Stimulated activated CD4-positive, alpha-beta T cell treated with anti-CD3 and anti-CD28 coated beads, TNF-alpha, amount 100 ng/mL, for 4 hours (primary cell): ENCODE results near the gene SIPA1L3.
"Not testable (repeated sequence)": the region's sequence is repeated elsewhere in the genome, so short reads cannot be mapped to it uniquely, and the experiment has no call there.

Source experiments
- DNase-seq, 3 experiments: peaks; one replicate each; pipeline ENCODE4 v3.0.0-alpha.2; 2020; ENCODE audit warnings: low read depth in 3 of 3

SIPA1L3 gene

GRCh38 chr19:38019396-38019724 lies 112.4 kb downstream of the SIPA1L3 start:
- DNase-seq, result no peak

- DNase-seq, result no peak
Observed at GRCh38 chr19:38020311-38020710, 113.3 kb downstream of the SIPA1L3 start.

- DNase-seq, result no peak
Observed at GRCh38 chr19:38021352-38021751, 114.3 kb downstream of the SIPA1L3 start.

GRCh38 chr19:38022791-38023670 lies 116.0 kb downstream of the SIPA1L3 start:
- no peak for DNase-seq

- no peak for DNase-seq
Observed at GRCh38 chr19:38023671-38024541, 116.9 kb downstream of the SIPA1L3 start.

- no peak for DNase-seq
Observed at GRCh38 chr19:38024992-38025908, 118.2 kb downstream of the SIPA1L3 start.

- no peak for DNase-seq
Observed at GRCh38 chr19:38025909-38026307, 118.9 kb downstream of the SIPA1L3 start.

GRCh38 chr19:38028913-38029510 lies 122.0 kb downstream of the SIPA1L3 start:
- no peak for DNase-seq

- DNase-seq, result not testable (repeated sequence)
Observed at GRCh38 chr19:38030001-38030400, 123.0 kb downstream of the SIPA1L3 start.

- DNase-seq, result no peak
Observed at GRCh38 chr19:38030686-38031422, 123.8 kb downstream of the SIPA1L3 start.

- DNase-seq, result no peak
Observed at GRCh38 chr19:38031423-38031770, 124.4 kb downstream of the SIPA1L3 start.

- DNase-seq, result no peak
Observed at GRCh38 chr19:38032151-38032550, 125.1 kb downstream of the SIPA1L3 start.

GRCh38 chr19:38032951-38033350 lies 125.9 kb downstream of the SIPA1L3 start:
- no peak for DNase-seq

GRCh38 chr19:38033658-38034491 lies 126.9 kb downstream of the SIPA1L3 start:
- DNase-seq, result no peak

GRCh38 chr19:38034492-38034860 lies 127.5 kb downstream of the SIPA1L3 start:
- no peak for DNase-seq

GRCh38 chr19:38035515-38036495 lies 128.8 kb downstream of the SIPA1L3 start:
- DNase-seq, result no peak

- DNase-seq, result no peak
Observed at GRCh38 chr19:38036707-38037611, 130.0 kb downstream of the SIPA1L3 start.

- DNase-seq, result no peak
Observed at GRCh38 chr19:38039966-38040365, 133.0 kb downstream of the SIPA1L3 start.
